Spleen (tissue), 7 donors: ENCODE measurements around the gene TCHHL1.

Experiments used
- POLR2AphosphoS5 ChIP-seq, 3 donors: sonication (generic); formaldehyde crosslinking; IDR thresholded peaks; one replicate each; pipeline ENCODE4 v1.5.1; 2017; ENCODE audit warnings: antibody characterized with exemption in 3 of 3
- TF ChIP-seq, protein P1 (sequence below), 11 experiments: fragments of 200-600 bp in 7 of 11; fragments of 450-650 bp in 4 of 11; sonication (generic) in 4 of 11; IDR thresholded peaks in 8 of 11; conservative IDR thresholded peaks in 3 of 11; 1 replicate in 7 of 11; 2 replicates in 4 of 11; pipeline versions ENCODE4 v1.4.0 to v1.8.0; 2016 to 2021; ENCODE audit warnings: antibody characterized with exemption in 11 of 11, inconsistent platforms in 4 of 11, mild to moderate bottlenecking in 1 of 11
- donor health status: DM: no; HTN: no; CAD: no; lungs with moderate emphysema.
- donor health status: DM: no; HTN: no; CAD: no.
- donor health status: DM: no; HTN: no; CAD: no.

- TF ChIP-seq, protein P1, sequence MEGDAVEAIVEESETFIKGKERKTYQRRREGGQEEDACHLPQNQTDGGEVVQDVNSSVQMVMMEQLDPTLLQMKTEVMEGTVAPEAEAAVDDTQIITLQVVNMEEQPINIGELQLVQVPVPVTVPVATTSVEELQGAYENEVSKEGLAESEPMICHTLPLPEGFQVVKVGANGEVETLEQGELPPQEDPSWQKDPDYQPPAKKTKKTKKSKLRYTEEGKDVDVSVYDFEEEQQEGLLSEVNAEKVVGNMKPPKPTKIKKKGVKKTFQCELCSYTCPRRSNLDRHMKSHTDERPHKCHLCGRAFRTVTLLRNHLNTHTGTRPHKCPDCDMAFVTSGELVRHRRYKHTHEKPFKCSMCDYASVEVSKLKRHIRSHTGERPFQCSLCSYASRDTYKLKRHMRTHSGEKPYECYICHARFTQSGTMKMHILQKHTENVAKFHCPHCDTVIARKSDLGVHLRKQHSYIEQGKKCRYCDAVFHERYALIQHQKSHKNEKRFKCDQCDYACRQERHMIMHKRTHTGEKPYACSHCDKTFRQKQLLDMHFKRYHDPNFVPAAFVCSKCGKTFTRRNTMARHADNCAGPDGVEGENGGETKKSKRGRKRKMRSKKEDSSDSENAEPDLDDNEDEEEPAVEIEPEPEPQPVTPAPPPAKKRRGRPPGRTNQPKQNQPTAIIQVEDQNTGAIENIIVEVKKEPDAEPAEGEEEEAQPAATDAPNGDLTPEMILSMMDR (IDR thresholded peaks at IDR 0.05 in 8 of 11, conservative IDR thresholded peaks at IDR 0.05 in 3 of 11) = no peak
- no peak for TF ChIP-seq POLR2AphosphoS5 (IDR thresholded peaks at IDR 0.05)
These were observed 50.0 kb downstream of the TCHHL1 start for GRCh38 chr1:152038871-152039270.
